NB4 (cell line): ENCODE results near the gene ZG16.

Experiments
- CTCF ChIP-seq: IDR thresholded peaks from one replicate; pipeline ENCODE4 v1.5.1; 2012; ENCODE audit warnings: low read depth, low read length
- MAX ChIP-seq: IDR thresholded peaks from 2 replicates; pipeline ENCODE4 v1.6.1; 2011; ENCODE audit warnings: low read depth, low read length
- MYC ChIP-seq: IDR thresholded peaks from 2 replicates; pipeline ENCODE4 v1.6.1; 2011; ENCODE audit warnings: low read depth, low read length
- POLR2A ChIP-seq: IDR thresholded peaks from 2 replicates; pipeline ENCODE4 v1.6.1; 2011; ENCODE audit warnings: mild to moderate bottlenecking; ENCODE audit not compliant: insufficient read length; ENCODE audit errors: extremely low read depth

DNA sequence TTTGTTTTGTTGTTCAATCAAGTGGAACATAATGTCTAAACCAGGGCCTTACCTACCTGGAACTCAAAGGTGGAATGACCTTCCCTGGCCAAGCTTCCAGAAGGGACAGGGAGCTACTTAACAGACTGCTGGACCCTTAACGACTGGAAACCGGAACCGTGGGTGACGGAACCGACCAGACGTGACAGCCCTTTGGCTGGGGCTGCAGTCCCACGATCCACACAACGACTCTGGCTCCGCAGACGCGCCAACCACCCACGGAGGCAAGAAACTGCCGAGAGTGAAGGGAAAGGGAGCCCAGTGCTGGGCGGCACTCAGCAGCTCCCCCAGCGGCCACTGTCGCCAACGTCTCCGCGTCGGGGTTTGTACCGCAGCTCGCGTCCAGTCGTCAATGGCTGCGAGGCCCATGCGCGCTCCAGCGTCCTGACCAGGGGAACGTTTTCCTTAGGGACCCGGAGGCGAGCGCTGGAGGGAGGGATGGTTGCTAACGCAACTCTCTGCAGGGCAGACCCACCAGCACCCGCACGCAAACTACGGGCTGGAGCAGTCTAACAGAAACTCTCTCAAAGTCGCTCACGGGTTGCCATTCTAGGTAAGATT is 6.9 kb downstream of the ZG16 start:
- no peak for TF ChIP-seq CTCF
- TF ChIP-seq MYC, result no peak
- no peak for TF ChIP-seq POLR2A
- TF ChIP-seq MAX, result no peak
